DMS 273 treated with DMSO at 0.1 percent for 48 hours (cell line): Measurements from ENCODE around the gene SCGB1C2.

Experiments
- DNase-seq: peaks from one replicate; lab custom pipeline; 2025; lab: John Stamatoyannopoulos, UW

The SCGB1C2 gene

GRCh38 chr17:172401-172800 lies 35.0 kb downstream of the SCGB1C2 start:
- no peak for DNase-seq

GRCh38 chr17:173166-173911 lies 36.0 kb downstream of the SCGB1C2 start:
- DNase-seq, result peak; percentile 14

GRCh38 chr17:177155-177554 lies 39.8 kb downstream of the SCGB1C2 start:
- DNase-seq, result no peak

GRCh38 chr17:177762-178161 lies 40.4 kb downstream of the SCGB1C2 start:
- no peak for DNase-seq

- no peak for DNase-seq
Measured at GRCh38 chr17:178292-179065, 41.1 kb downstream of the SCGB1C2 start.

GRCh38 chr17:179066-179432 lies 41.7 kb downstream of the SCGB1C2 start:
- no peak for DNase-seq

- no peak for DNase-seq
Measured at GRCh38 chr17:179781-180380, 42.5 kb downstream of the SCGB1C2 start.

- no peak for DNase-seq
Measured at GRCh38 chr17:180381-181244, 43.2 kb downstream of the SCGB1C2 start.

GRCh38 chr17:181245-182049 lies 44.1 kb downstream of the SCGB1C2 start, which contains the start of gene DOC2B:
Gene DOC2B (minus strand): TSS chr17:181650. CDS start chr17:181479, 171 bp downstream.
- no peak for DNase-seq

GRCh38 chr17:182050-182751 lies 44.8 kb downstream of the SCGB1C2 start:
- DNase-seq, result no peak

GRCh38 chr17:183021-183420 lies 45.7 kb downstream of the SCGB1C2 start:
- DNase-seq, result peak; percentile 5

- no peak for DNase-seq
Measured at GRCh38 chr17:185445-186138, 48.2 kb downstream of the SCGB1C2 start.

- no peak for DNase-seq
Measured at GRCh38 chr17:187130-187529, 49.8 kb downstream of the SCGB1C2 start.
